Metanephros (tissue), 2 donors: ENCODE measurements around the gene ADAT2. TPM values are rescaled to one million over a fixed set of nuclear protein-coding genes. Genes with fewer than 3 reads are reported as not detected.

ENCODE experiments used
- small RNA-seq: library from RNA; depleted of rRNA; stranded (forward); fragments of <200 nt; gene quantifications from one replicate; pipeline ENCODE3, GENCODE V24; 2014; ENCODE audit warnings: low replicate concordance
- total RNA-seq: library from RNA; depleted of rRNA; stranded (reverse); fragments of >200 nt; gene quantifications from one replicate; pipeline ENCODE4 v1.2.3, GENCODE V29; 2014

ADAT2 gene
- total RNA-seq = 5.9 TPM

DNA sequence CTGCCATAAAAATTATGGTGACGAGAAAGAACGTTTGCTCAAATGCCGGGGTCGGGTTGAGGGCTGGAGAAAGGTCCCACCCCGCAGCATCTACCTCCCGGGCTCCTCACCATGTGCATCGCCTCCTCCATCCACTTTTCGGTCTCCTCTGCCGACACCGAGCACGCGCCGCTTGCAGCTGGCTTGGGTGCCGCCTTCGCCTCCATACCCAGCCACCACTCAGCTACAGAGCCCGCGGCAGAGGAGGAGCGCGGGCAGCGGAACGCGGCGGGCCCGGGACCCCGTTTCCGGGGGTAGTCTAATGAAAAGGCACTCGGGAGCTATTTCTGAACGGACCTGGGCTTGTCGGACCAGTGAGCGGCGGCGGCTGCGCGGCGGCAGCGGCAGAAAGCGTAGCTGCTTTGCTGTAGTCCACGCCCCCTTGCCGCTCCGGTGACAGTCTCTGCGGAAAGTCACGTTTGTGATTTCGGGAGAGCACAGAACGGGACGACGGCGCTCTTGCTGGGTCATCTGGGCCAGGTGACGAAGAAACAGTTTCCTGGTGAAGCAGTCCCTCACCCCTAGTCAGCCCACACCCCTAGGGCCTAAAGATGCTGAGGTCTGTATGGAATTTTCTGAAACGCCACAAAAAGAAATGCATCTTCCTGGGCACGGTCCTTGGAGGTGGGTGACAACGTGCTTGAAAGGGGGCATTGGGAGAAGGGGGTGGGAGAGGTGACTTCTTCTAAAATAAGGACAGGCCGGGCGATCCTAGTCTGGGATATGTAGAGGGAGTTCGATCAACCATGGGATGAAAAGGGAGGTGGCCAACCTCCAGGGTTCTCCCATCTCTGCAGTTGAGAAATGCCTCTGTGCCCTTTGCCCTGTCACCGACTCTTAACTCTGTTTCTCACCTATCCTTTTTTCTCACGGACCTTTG is at the start of gene ADAT2, which contains the start of gene PEX3:
ADAT2 (minus strand) TSS at position 243 of the 919 bp plus-strand sequence; CDS start at position 206, 37 bp downstream.
PEX3 (plus strand) TSS at position 353 of the 919 bp plus-strand sequence; CDS start at position 591, 238 bp downstream.

Small RNAs within 50 kb of the gene (small RNA-seq; reads per million reads assigned to genes)
- not detected for gene RNA5SP221

Other genes starting within 250 kb of the ADAT2 start
- 43.0 TPM for gene PEX3, start 110 bp upstream of the ADAT2 start, total RNA-seq
- gene FUCA2, start 61.0 kb upstream of the ADAT2 start, total RNA-seq = 33.2 TPM
- gene PHACTR2, start 227.3 kb upstream of the ADAT2 start, total RNA-seq = 74.0 TPM